ENCODE data around the gene BMPR1A. TPM values are rescaled to one million over a fixed set of nuclear protein-coding genes. Genes with fewer than 3 reads are reported as not detected.

Gene BMPR1A
- total and polyA plus RNA-seq, 2 experiments from 2014 or later = 14.2 to 82.5 TPM

DNA sequence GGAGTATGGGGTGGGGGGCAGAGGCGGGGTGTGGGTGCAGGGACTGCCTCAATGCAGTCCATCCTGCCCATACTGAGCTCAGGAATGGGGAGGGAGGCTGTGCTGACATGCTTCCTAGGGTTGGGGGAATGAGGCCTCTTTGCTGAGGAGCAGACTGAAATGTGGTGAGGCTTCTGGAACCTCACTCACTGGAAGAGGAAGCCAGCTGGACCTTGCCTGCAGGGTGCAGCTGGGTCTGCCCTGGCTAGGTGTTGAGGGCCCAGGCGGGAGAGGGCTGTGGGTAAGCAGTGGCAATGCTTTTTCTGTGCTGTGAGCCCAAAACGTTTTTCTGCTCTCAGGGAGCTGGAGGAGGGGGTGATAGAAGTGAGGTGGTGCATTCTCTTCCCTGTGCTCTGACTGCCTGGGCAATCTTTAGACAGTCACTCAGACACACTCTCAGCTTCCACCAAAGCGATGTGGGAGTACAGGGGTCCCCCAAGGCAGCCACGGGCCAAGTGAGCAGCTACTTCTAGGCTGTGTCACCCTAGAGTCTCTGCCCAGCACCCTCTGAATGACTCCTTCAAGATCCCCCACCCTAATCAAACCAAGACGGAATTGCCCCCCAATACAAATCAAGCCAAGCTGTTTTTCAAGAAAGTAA lies 41.1 kb upstream of the BMPR1A start (continued):
- TF ChIP-seq, protein P1, sequence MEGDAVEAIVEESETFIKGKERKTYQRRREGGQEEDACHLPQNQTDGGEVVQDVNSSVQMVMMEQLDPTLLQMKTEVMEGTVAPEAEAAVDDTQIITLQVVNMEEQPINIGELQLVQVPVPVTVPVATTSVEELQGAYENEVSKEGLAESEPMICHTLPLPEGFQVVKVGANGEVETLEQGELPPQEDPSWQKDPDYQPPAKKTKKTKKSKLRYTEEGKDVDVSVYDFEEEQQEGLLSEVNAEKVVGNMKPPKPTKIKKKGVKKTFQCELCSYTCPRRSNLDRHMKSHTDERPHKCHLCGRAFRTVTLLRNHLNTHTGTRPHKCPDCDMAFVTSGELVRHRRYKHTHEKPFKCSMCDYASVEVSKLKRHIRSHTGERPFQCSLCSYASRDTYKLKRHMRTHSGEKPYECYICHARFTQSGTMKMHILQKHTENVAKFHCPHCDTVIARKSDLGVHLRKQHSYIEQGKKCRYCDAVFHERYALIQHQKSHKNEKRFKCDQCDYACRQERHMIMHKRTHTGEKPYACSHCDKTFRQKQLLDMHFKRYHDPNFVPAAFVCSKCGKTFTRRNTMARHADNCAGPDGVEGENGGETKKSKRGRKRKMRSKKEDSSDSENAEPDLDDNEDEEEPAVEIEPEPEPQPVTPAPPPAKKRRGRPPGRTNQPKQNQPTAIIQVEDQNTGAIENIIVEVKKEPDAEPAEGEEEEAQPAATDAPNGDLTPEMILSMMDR (conservative IDR thresholded peaks at IDR 0.05; ENCODE audit: low read depth in 2 of 2) = no peak
- TF ChIP-seq NANOG (IDR thresholded peaks at IDR 0.05; ENCODE audit: borderline replicate concordance) (no peak), STAT1 (IDR thresholded peaks at IDR 0.05; ENCODE audit: unreplicated experiment) (no peak), JUNB (IDR thresholded peaks at IDR 0.05; ENCODE audit: unreplicated experiment) (no peak), CREB1 (CRISPR knock-in tag; IDR thresholded peaks at IDR 0.05; ENCODE audit: low read depth) (no peak), POLR2AphosphoS5 (IDR thresholded peaks at IDR 0.05; ENCODE audit: low read depth) (no peak), ZNF331 (CRISPR knock-in tag; IDR thresholded peaks at IDR 0.05; ENCODE audit: low read depth) (no peak), ZNF114 (CRISPR knock-in tag; IDR thresholded peaks at IDR 0.05) (no peak)
- TF ChIP-seq, protein P2, sequence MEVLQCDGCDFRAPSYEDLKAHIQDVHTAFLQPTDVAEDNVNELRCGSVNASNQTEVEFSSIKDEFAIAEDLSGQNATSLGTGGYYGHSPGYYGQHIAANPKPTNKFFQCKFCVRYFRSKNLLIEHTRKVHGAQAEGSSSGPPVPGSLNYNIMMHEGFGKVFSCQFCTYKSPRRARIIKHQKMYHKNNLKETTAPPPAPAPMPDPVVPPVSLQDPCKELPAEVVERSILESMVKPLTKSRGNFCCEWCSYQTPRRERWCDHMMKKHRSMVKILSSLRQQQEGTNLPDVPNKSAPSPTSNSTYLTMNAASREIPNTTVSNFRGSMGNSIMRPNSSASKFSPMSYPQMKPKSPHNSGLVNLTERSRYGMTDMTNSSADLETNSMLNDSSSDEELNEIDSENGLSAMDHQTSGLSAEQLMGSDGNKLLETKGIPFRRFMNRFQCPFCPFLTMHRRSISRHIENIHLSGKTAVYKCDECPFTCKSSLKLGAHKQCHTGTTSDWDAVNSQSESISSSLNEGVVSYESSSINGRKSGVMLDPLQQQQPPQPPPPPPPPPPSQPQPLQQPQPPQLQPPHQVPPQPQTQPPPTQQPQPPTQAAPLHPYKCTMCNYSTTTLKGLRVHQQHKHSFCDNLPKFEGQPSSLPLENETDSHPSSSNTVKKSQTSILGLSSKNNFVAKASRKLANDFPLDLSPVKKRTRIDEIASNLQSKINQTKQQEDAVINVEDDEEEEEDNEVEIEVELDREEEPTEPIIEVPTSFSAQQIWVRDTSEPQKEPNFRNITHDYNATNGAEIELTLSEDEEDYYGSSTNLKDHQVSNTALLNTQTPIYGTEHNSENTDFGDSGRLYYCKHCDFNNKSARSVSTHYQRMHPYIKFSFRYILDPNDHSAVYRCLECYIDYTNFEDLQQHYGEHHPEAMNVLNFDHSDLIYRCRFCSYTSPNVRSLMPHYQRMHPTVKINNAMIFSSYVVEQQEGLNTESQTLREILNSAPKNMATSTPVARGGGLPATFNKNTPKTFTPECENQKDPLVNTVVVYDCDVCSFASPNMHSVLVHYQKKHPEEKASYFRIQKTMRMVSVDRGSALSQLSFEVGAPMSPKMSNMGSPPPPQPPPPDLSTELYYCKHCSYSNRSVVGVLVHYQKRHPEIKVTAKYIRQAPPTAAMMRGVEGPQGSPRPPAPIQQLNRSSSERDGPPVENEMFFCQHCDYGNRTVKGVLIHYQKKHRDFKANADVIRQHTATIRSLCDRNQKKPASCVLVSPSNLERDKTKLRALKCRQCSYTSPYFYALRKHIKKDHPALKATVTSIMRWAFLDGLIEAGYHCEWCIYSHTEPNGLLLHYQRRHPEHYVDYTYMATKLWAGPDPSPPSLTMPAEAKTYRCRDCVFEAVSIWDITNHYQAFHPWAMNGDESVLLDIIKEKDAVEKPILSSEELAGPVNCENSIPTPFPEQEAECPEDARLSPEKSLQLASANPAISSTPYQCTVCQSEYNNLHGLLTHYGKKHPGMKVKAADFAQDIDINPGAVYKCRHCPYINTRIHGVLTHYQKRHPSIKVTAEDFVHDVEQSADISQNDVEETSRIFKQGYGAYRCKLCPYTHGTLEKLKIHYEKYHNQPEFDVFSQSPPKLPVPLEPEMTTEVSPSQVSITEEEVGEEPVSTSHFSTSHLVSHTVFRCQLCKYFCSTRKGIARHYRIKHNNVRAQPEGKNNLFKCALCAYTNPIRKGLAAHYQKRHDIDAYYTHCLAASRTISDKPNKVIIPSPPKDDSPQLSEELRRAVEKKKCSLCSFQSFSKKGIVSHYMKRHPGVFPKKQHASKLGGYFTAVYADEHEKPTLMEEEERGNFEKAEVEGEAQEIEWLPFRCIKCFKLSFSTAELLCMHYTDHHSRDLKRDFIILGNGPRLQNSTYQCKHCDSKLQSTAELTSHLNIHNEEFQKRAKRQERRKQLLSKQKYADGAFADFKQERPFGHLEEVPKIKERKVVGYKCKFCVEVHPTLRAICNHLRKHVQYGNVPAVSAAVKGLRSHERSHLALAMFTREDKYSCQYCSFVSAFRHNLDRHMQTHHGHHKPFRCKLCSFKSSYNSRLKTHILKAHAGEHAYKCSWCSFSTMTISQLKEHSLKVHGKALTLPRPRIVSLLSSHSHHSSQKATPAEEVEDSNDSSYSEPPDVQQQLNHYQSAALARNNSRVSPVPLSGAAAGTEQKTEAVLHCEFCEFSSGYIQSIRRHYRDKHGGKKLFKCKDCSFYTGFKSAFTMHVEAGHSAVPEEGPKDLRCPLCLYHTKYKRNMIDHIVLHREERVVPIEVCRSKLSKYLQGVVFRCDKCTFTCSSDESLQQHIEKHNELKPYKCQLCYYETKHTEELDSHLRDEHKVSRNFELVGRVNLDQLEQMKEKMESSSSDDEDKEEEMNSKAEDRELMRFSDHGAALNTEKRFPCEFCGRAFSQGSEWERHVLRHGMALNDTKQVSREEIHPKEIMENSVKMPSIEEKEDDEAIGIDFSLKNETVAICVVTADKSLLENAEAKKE (CRISPR knock-in tag; IDR thresholded peaks at IDR 0.05) = no peak
